Hypothalamus (tissue), 51 donors: ENCODE results near the gene HNRNPUL2.
"Not testable (repeated sequence)": the region's sequence is repeated elsewhere in the genome, so short reads cannot be mapped to it uniquely, and the experiment has no call there.

Experiments
- DNase-seq, 51 donors: peaks; one replicate each; lab custom pipeline; 2025; lab: John Stamatoyannopoulos, UW

Gene HNRNPUL2

GRCh38 chr11:62706850-62707247 is 20.4 kb downstream of the HNRNPUL2 start:
- no peak for DNase-seq

DNA sequence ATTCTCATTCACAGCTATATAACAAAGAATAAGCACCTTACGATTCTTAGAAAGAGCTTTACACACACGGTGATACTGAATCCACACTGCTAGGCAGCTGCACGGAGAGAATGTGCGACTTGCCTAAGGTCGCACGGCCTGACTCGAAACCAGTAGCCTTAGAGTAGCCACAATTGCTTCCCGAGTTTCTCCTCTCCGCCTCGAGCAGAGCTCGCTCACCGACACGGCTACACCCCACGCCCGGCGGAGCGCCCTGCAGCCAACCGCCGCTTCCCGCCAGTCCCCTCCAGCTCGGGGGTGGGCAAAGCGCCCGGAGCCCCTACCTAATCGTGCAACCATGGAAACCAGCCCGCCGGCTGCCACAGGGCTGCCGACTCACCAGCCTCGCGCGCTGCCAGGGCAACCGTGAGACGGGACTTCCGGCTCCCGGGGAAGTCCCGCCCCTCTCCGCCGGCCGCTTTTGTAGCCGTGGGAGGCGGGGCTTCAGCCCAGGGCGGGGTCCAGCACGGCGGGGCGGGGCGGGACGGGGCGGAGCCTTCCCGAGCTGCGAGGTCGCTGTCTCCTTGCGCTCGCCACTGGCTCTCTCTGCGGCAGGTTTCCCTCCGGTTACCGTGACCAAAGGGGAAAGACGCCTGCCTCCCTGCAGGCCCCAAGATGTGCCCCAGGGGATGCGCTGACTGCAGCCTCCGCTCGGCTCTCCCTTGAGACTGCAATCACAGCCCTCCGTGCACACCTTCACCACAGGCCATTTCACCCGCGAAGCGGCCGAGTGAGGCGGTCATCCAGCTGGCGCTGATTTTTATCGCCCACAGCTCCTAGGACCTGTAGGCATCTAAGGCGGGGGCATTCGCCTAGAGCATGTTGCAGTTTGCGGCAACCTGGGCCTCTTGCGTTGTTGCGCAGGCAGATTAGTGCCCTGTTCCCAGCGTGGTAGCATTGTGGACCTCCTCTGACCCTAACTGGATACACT is 21.1 kb downstream of the HNRNPUL2 start:
- peak; percentile 35 to 98 (median 93) for DNase-seq

DNA sequence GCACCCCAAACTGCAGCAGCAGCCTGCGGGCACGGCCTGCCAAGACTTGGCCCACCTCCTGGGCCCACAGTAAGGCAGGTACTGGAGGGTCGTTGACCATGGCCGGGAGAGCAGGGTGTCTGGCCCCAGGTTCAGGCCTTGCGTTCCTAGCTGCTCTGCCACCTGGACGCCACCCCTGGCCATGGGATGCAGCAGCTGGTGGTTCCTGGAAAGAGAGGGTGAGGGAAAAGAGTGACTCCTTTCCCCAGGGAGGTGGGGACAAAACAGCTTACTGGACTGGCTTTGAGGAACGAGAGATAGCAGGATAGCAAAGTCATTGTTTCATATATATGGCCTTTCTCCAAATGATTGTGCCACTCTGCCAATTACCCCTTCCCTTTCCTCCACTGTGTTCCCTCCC is 21.8 kb downstream of the HNRNPUL2 start:
- no peak for DNase-seq

DNA sequence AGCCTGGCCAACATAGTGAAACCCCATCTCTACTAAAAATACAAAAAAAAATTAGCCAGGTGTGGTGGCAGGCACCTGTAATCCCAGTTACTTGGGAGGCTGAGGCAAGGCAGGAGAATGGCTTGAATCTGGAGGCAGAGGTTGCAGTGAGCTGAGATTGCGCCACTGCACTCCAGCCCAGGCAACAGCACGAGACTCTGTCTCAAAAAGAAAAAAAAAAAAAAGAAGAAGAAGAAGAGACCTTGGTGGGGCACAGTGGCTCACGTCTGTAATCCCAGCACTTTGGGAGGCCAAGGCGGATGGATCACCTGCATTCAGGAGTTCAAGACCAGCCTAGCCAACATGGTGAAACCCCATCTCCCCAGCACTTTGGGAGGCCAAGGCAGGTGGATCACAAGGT is 23.3 kb downstream of the HNRNPUL2 start:
- not testable (repeated sequence) for DNase-seq

- DNase-seq = peak in 1 of 51 donors; percentile 7
These were observed 25.0 kb downstream of the HNRNPUL2 start for GRCh38 chr11:62702246-62702645.

GRCh38 chr11:62694455-62695167 is 32.6 kb downstream of the HNRNPUL2 start:
- peak in 39 of 51 donors; percentile 7 to 77 (median 44) for DNase-seq

DNA sequence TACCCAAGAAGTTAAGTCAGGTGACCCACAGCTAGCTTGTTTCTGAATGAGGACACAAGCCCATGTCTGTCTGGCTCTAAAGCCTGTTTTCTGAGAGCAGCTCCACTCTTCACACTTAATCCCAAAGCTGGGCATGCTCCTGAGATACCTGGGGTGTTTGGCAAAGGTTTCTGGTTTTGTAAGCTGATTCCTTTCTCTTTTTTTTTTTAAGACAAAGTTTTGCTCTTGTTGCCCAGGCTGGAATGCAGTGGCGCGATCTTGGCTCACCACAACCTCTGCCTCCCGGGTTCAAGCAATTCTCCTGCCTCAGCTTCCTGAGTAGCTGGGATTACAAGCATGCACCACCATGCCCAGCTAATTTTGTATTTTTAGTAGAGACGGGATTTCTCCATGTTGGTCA is 33.6 kb downstream of the HNRNPUL2 start:
- not testable (repeated sequence) for DNase-seq

DNA sequence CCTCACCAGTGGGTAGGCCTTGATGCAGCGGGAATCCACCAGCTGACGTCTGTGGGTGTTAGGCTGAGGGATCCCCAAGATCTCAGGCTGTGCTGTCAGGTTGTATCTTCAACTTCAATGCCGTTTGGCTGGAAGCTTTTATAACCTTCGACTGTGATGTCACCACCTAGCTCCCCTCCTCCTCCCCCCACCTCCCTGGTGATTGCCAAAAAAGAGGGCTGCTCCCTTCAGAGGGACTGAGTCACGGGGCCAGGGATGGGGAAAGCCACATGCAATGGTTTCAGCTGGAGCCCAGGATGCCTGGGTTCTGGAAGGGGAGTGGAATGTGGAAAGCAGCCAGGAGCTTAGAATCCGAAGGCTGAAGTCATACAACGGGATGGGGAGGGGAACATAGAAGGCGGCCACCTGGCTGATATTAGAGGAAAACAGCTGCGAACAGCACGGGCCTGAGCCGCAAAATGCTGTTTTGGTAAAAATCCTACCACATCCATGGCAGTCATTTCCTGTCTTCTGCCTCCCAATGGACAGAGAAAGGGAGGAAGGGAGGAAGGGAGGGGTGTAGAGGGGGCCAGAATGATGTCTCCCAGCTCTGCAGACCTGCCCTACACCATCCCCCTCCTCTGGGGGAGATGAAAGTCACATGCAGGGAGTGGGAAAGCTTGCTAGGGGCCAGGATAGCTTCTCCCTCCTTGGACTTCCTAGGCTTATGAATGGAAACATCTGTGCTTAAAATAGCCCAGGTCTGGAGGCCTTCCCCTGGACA is 37.7 kb downstream of the HNRNPUL2 start, which contains the start of gene LRRN4CL:
TSS of gene LRRN4CL (minus strand) at position 110 of the 763 bp plus-strand sequence. CDS start 1,022 bp downstream, outside the sequence.
- DNase-seq = peak in 9 of 51 donors; percentile 3 to 42 (median 12)

- DNase-seq = no peak
These were observed 38.8 kb downstream of the HNRNPUL2 start for GRCh38 chr11:62688491-62688890.

DNA sequence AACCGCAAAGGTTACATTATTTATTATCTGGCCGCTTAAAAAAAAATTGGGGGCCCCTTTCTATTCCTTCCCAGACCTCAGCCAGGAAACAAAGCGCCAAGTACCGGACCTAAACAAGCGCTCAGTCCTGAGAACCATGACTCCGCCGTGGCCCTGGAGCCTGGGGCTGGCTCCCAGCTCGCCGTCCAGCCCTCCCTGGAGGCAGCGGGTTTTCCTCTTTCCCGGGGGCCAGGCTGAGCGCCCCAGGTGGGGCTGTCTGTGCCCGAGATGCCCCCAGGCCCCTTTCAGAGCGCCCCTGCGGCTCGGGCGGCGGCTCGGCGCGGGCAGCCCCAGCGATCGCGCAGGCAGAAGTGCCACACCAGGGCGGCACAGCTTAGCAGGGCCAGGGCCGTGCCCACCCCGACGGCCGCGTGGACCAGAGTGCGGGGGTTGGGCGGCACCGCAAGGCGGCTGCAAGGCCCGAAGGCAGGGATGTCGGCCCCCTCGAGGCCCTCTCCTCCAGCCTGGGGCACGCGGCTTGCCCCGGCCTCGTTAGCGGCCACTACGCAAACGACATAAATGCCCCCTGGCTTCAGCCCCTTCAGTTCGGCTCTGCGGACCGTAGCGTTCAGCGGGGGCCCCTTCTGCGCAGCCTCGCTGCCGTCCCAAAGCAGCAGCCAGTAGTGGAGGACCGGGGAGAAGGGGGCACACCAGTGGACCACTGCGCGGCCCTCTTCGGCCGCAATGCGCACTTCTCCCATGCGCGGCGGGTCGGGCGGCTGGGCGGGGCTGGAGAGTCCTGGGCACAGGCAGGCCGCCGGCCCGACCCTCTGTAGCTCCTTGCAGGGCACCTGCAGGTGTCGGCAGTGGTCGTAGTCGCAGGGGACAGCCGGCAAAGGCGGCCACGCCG is 39.5 kb downstream of the HNRNPUL2 start:
- no peak for DNase-seq

DNA sequence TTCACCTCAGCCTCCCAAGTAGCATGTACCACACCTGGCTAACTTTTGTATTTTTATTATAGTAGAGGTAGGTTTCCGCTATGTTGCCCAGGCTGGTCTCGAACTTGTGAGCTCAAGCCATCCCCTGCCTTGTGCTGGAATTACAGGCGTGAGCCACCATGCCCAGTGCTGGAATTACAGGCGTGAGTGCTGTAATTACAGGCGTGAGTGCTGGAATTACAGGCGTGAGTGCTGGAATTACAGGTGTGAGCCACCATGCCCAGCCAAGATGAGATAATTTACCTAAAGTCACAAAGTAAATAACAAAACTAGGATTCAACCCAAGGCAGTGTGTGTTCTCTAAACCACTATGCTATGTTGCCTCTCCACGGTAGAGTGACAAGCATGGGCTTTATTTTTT is 44.7 kb downstream of the HNRNPUL2 start:
- DNase-seq = no peak

DNA sequence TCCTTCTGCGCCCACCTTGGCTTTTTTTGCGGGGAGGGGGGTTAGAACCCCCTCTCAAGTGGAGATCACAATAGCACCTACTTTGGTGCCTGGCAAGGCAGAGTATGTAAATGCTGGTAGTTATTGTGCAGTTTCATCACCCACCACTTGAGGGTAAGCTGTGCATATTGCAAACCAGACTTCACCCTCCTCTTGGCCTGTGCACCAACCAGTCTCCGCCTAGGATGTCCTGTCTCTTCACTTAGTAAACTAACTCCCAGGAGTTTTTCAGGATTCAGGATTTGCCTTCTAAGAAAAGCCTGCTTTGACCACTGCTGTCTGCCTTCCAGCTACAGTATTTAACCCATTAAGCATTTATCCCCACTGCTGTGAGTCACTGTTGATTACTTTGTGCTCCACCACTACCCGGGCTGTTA is 46.4 kb downstream of the HNRNPUL2 start:
- DNase-seq = no peak

DNA sequence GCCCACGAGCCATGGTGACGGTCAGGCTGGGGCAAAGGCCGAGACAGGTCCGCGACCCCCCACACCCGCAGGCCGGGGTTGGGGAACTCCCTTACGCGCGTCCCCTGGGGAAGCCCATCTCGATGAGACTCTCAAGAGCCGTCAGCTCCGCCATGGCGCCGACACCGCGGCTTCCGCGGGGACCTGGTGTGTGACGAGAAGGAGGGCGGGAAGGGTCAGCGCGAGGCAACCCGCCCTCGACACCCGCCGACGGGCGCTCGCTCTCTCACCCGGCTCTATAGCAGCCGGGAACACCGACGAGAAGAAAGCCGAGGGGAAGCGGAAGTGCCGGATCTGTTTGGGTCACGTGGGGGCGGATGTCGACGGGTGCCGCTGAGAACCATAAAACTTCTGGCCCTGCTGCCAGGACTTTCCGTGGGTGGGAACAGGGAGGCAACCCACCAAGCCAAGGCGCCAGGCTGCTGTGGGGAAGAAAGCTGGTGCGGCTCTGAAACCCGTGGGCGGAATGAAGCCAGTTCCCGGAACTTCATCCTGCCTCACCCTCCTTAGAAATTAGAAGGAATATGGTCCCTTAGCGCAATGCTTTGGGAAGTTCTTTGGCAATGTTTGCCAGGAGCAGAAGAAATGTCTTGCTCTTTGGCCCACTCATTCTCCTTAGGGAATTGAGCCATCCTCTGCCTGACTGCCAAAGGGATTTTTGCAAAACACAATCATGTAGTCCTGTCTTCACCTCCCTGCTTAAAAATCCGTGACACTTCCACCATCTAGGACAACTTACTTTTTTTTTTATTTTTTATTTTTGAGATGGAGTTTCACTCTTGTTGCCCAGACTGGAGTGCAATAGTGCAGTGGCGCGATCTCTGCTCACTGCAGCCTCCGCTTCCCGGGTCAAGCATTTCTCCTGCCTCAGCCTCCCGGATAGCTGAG is 48.2 kb downstream of the HNRNPUL2 start, which contains the start of gene UBXN1:
TSS of gene UBXN1 (minus strand) at position 304 of the 927 bp plus-strand sequence. CDS start at position 154, 150 bp downstream.
- DNase-seq = peak; percentile 58 to 93 (median 81)

DNA sequence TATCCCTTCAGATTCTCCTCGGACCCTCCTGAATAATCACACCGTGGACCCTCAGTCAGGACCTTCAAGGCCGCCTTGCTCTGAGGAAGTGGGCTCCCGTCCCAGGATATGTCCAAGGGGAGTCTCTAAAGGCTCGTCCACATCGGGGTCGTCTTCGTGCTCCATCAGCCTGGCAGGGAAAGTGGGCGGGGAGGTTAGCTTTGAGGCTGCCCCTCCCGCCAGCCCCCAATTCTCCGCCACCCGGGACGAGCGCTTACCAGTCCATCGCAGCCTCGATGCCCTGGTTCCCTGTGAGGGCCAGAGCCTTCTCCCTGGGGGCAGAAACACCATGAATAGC is 48.9 kb downstream of the HNRNPUL2 start:
- DNase-seq = no peak

GRCh38 chr11:62677714-62678113 is 49.5 kb downstream of the HNRNPUL2 start:
- DNase-seq = no peak

DNA sequence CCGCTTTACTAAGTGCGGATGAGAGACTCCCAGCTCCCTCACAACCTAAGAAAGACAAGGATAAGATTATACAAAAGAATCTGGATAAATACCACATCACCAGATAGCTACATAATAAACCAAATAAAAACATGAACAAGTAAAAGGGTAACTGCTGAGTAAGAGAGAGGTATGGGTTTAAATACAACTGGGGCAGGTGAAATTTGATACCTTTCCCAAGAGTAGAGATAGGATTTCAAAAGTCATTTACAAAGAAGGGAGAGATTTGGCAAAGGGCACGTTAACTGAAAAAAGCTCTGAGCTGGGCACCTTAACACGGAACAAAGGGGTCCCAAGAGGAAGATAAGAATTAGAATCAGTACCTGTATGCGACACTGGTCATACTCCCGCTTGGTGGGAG is 50.1 kb downstream of the HNRNPUL2 start:
- DNase-seq = no peak

GRCh38 chr11:62676698-62677097 is 50.6 kb downstream of the HNRNPUL2 start:
- no peak for DNase-seq

DNA sequence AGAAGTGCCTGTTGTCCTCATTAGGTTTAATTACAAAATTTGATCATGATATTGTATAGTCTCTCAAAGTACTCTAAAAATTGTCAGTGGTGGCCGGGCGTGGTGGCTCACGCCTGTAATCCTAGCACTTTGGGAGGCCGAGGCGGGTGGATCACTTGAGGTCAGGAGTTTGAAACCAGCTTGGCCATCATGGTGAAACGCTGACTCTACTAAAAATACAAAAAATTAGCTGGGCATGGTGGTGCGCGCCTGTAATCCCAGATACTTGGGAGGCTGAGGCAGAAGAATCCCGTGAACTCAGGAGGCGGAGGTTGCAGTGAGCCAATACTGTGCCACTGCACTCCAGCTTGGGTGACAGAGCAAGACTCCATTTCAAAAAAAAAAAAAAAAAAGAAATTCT is 51.8 kb downstream of the HNRNPUL2 start:
- DNase-seq = not testable (repeated sequence)

- no peak for DNase-seq
These were observed 54.1 kb downstream of the HNRNPUL2 start for GRCh38 chr11:62673196-62673525.
